GM12878 (cell line): ENCODE results near the gene SLA2.

Experiments
- CTCF ChIP-seq, 3 experiments: IDR thresholded peaks in 2 of 3; conservative IDR thresholded peaks in 1 of 3; 2 replicates each; pipeline ENCODE4 v1.5.1; 2011; ENCODE audit warnings: low read depth in 3 of 3, low read length in 3 of 3, mild to moderate bottlenecking in 3 of 3, control low read depth in 2 of 3, moderate library complexity in 2 of 3, inconsistent platforms in 1 of 3, mixed read lengths in 1 of 3; ENCODE audit not compliant: control insufficient read depth in 2 of 3, insufficient read depth in 1 of 3; ENCODE audit errors: extremely low read depth in 1 of 3
- JUNB ChIP-seq: IDR thresholded peaks from 2 replicates; pipeline ENCODE4 v1.6.1; 2016; ENCODE audit warnings: antibody characterized with exemption, mild to moderate bottlenecking
- SIN3A ChIP-seq: IDR thresholded peaks from 2 replicates; pipeline ENCODE4 v1.6.1; 2012; ENCODE audit warnings: low read depth, low read length, improper control_type of control experiment

GRCh38 chr20:36684747-36685146 is 38.8 kb upstream of the SLA2 start:
- TF ChIP-seq JUNB (no peak), CTCF (IDR thresholded peaks at IDR 0.05 in 2 of 3, conservative IDR thresholded peaks at IDR 0.05 in 1 of 3; ENCODE audit: control insufficient read depth in 2 of 3, extremely low read depth in 1 of 3, insufficient read depth in 1 of 3, low read depth in 3 of 3, low read length in 3 of 3) (no peak), SIN3A (no peak)
